IMR-90 (cell line): ENCODE measurements around the gene GSTT4. TPM values are rescaled to one million over a fixed set of nuclear protein-coding genes. Genes with fewer than 3 reads are reported as not detected.

Experiments used
- ATAC-seq: fragments of 200-7000 bp; cut with Tn5 transposase; 2 replicates; pipeline ENCODE4 v1.9.1; 2020; ENCODE audit warnings: low read depth, mild to moderate bottlenecking, moderate library complexity
- BruUV-seq: library from RNA; stranded (reverse); fragments of 400-500 nt; replicated peaks from 2 replicates; lab custom pipeline; 2021; lab: Mats Ljungman, UMichigan
- CTCF ChIA-PET: fragments of 300-600 bp; formaldehyde crosslinking; extraction: SDS; loops from one replicate; lab custom pipeline; 2021; ENCODE audit warnings: antibody characterized with exemption; lab: Yijun Ruan, JAX
- POLR2A ChIA-PET: fragments of 300-600 bp; sonication (Branson Sonifier 250); formaldehyde crosslinking; loops from one replicate; lab custom pipeline; 2022; ENCODE audit warnings: antibody characterized with exemption; ENCODE audit not compliant: unreplicated experiment; lab: Charles Lee
- DNase-seq: peaks from one replicate; pipeline ENCODE4 v3.0.0; 2013
- H2AFZ ChIP-seq: replicated peaks from 2 replicates; pipeline ENCODE3; 2013; ENCODE audit warnings: low read length, mild to moderate bottlenecking; ENCODE audit not compliant: poor library complexity
- H2AK5ac ChIP-seq: 2 replicates; pipeline ENCODE4 v1.6.1; 2013; ENCODE audit warnings: low read depth, low read length, inconsistent platforms
- H2AK9ac ChIP-seq: replicated peaks from 2 replicates; pipeline ENCODE3; 2013; ENCODE audit warnings: mild to moderate bottlenecking, low read depth, low read length, moderate library complexity; ENCODE audit not compliant: poor library complexity
- H2BK120ac ChIP-seq: 2 replicates; pipeline ENCODE4 v1.6.1; 2013; ENCODE audit warnings: low read depth, low read length, inconsistent platforms
- H2BK15ac ChIP-seq: 3 replicates; pipeline ENCODE4 v1.6.1; 2013; ENCODE audit warnings: low read depth, low read length, inconsistent platforms
- H2BK20ac ChIP-seq: 2 replicates; pipeline ENCODE4 v1.6.1; 2013; ENCODE audit warnings: low read depth, mild to moderate bottlenecking, inconsistent platforms, low read length, moderate library complexity
- H2BK5ac ChIP-seq: 2 replicates; pipeline ENCODE4 v1.6.1; 2013; ENCODE audit warnings: mild to moderate bottlenecking, low read depth, low read length, inconsistent platforms; ENCODE audit not compliant: poor library complexity, severe bottlenecking
- H3K14ac ChIP-seq: replicated peaks from 2 replicates; pipeline ENCODE4 v1.6.1; 2013; ENCODE audit warnings: low read depth, low read length, inconsistent platforms
- H3K18ac ChIP-seq: 2 replicates; pipeline ENCODE4 v1.6.1; 2013; ENCODE audit warnings: low read depth, low read length, control low read depth
- H3K23ac ChIP-seq: 2 replicates; pipeline ENCODE4 v1.6.1; 2013; ENCODE audit warnings: low read depth, low read length, inconsistent platforms
- H3K27ac ChIP-seq: 2 replicates; pipeline ENCODE4 v1.5.1; 2013; ENCODE audit warnings: mild to moderate bottlenecking, control low read depth, low read length; ENCODE audit not compliant: insufficient read depth
- H3K27me3 ChIP-seq: 2 replicates; pipeline ENCODE4 v1.6.1; 2013; ENCODE audit warnings: low read length; ENCODE audit not compliant: control insufficient read depth, insufficient read depth
- H3K36me3 ChIP-seq: 2 replicates; pipeline ENCODE4 v1.6.1; 2013; ENCODE audit warnings: low read length, mixed read lengths; ENCODE audit not compliant: control insufficient read depth, insufficient read depth
- H3K4ac ChIP-seq: 2 replicates; pipeline ENCODE4 v1.6.1; 2013; ENCODE audit warnings: low read depth, low read length, inconsistent platforms
- H3K4me1 ChIP-seq: 2 replicates; pipeline ENCODE4 v1.6.1; 2013; ENCODE audit warnings: low read length, mixed read lengths; ENCODE audit not compliant: control insufficient read depth, insufficient read depth
- H3K4me2 ChIP-seq: 2 replicates; pipeline ENCODE4 v1.6.1; 2013; ENCODE audit warnings: low read depth, mild to moderate bottlenecking, control low read depth, low read length, moderate library complexity
- H3K4me3 ChIP-seq: 2 replicates; pipeline ENCODE4 v1.5.1; 2013; ENCODE audit warnings: low read depth, mild to moderate bottlenecking, control low read depth, low read length, moderate library complexity; ENCODE audit not compliant: insufficient read depth
- H3K56ac ChIP-seq: 2 replicates; pipeline ENCODE4 v1.6.1; 2013; ENCODE audit warnings: low read length, inconsistent platforms; ENCODE audit not compliant: insufficient read depth; ENCODE audit errors: extremely low read depth
- H3K79me1 ChIP-seq, 2 experiments: 2 replicates each; pipeline ENCODE4 v1.6.1; 2013; ENCODE audit warnings: low read length in 2 of 2, inconsistent platforms in 1 of 2, low read depth in 1 of 2
- H3K9ac ChIP-seq: 2 replicates; pipeline ENCODE4 v1.6.1; 2013; ENCODE audit warnings: low read depth, low read length, control low read depth
- H3K9me1 ChIP-seq: 2 replicates; pipeline ENCODE4 v1.6.1; 2013; ENCODE audit warnings: low read length, inconsistent platforms; ENCODE audit not compliant: insufficient read depth
- H3K9me3 ChIP-seq: 2 replicates; pipeline ENCODE4 v1.6.1; 2013; ENCODE audit warnings: low read length; ENCODE audit not compliant: control insufficient read depth, insufficient read depth
- H4K20me1 ChIP-seq: 2 replicates; pipeline ENCODE4 v1.6.1; 2013; ENCODE audit warnings: low read length, inconsistent platforms; ENCODE audit not compliant: insufficient read depth
- H4K5ac ChIP-seq: 2 replicates; pipeline ENCODE4 v1.6.1; 2013; ENCODE audit warnings: mild to moderate bottlenecking, low read depth, low read length, control low read depth
- H4K8ac ChIP-seq, 2 experiments: 2 replicates each; pipeline ENCODE4 v1.6.1; 2013; ENCODE audit warnings: low read depth in 2 of 2, low read length in 2 of 2, control low read depth in 1 of 2, inconsistent platforms in 1 of 2
- H4K91ac ChIP-seq: 2 replicates; pipeline ENCODE4 v1.6.1; 2013; ENCODE audit warnings: low read depth, low read length, inconsistent platforms; ENCODE audit not compliant: insufficient read depth
- BHLHE40 ChIP-seq: fragments of 150-350 bp; IDR thresholded peaks from 2 replicates; pipeline ENCODE4 v1.6.1; 2016; ENCODE audit warnings: mild to moderate bottlenecking, low read depth, low read length
- CEBPB ChIP-seq: IDR thresholded peaks from 2 replicates; pipeline ENCODE4 v1.6.1; 2012; ENCODE audit warnings: low read depth, low read length, improper control_type of control experiment
- MAFK ChIP-seq: IDR thresholded peaks from 2 replicates; pipeline ENCODE4 v1.6.1; 2012; ENCODE audit warnings: low read depth, low read length, improper control_type of control experiment
- RFX5 ChIP-seq: IDR thresholded peaks from 2 replicates; pipeline ENCODE4 v1.8.0; 2012; ENCODE audit warnings: low read depth, mild to moderate bottlenecking, low read length, moderate library complexity
- dilution Hi-C: fragments of 300-500 bp; cut with HindIII; formaldehyde crosslinking; loops from one replicate; pipeline ENCODE4 v1.14.3; 2018; ENCODE audit warnings: low sequenced_read_pairs; ENCODE audit not compliant: unreplicated experiment
- in situ Hi-C: fragments of 300-500 bp; cut with MboI; formaldehyde crosslinking; loops from 3 replicates; pipeline ENCODE4 v1.14.3; 2019; ENCODE audit warnings: low sequenced_read_pairs, inconsistent platforms, mixed read lengths
- intact Hi-C: fragments of 100-400 bp; cut with micrococcal nuclease; formaldehyde crosslinking; loops from 2 replicates; pipeline ENCODE4 v1.10.0; 2022
- polyA plus RNA-seq, 3 experiments: library from polyadenylated mRNA; depleted of rRNA; stranded (reverse); fragments of >200 nt; gene quantifications; 2 replicates each; pipeline ENCODE4 v1.2.3, GENCODE V29; 2012; ENCODE audit warnings: low replicate concordance in 1 of 3
- total RNA-seq: library from RNA; depleted of rRNA; stranded (reverse); fragments of >200 nt; gene quantifications from 2 replicates; pipeline ENCODE4 v1.2.3, GENCODE V29; 2012
- TF ChIP-seq, protein P1 (sequence below): fragments of 150-350 bp; IDR thresholded peaks from 2 replicates; pipeline ENCODE4 v1.6.1; 2017; ENCODE audit warnings: mild to moderate bottlenecking, antibody characterized with exemption, low read length, low read depth

The GSTT4 gene
- total and polyA plus RNA-seq, 2 of the 4 experiments (the other 2 are of a cell fraction), result not detected

DNA sequence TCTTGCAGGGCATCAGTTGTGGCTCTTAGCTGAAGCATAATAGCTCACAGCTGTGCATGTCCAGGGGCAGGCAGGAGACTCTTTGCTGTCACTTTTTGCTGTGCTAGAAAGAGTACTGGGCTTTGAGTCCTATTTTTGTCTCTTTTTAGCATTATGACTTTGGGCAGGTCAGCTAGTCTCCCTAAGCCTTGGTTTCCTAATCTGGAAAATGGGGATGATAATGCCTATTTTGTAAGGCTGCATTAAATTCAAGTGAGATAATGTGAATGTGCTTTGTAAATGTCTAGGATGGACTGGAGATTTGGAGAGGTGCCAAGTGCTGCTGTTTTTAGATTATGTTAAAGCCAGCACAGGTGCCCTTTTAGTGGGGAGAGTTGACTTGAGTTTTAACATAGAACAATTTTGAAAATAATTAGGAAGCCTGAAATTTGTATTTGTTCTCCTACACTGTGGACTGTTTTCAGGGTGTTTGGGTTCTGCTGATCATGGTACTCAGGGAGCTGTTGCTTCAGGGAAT lies 25.0 kb upstream of the GSTT4 start:
- Histone ChIP-seq H2AK5ac (no peak overlapping the region), H2AFZ (no peak overlapping the region), H3K18ac (no peak overlapping the region), H3K79me1 (peaks cover 50 to 67% of the 10 kb centered on the region in 2 experiments), H2AK9ac (no peak overlapping the region), H3K4ac (no peak overlapping the region), H4K20me1 (peaks cover 29% of the 10 kb centered on the region), H3K9me1 (peaks cover 8% of the 10 kb centered on the region; the same call in 1 of the 2 replicates), H2BK20ac (no peak overlapping the region), H2BK15ac (no peak overlapping the region), H3K14ac (no peak overlapping the region), H4K8ac (no peak overlapping the region), H3K36me3 (peaks cover 3% of the 10 kb centered on the region; the same call in 1 of the 2 replicates), H2BK120ac (no peak overlapping the region), H3K23ac (no peak overlapping the region), H2BK5ac (no peak overlapping the region), H3K4me2 (no peak overlapping the region), H4K5ac (no peak overlapping the region), H3K4me1 (no peaks in the 10 kb centered on the region), H3K27ac (no peak overlapping the region), H4K91ac (no peak overlapping the region), H3K9me3 (no peaks in the 10 kb centered on the region), H3K9ac (no peak overlapping the region), H3K56ac (no peak overlapping the region), H3K27me3 (no peaks in the 10 kb centered on the region), H3K4me3 (no peak overlapping the region)
- intact Hi-C loops (no loop called here), in situ Hi-C loops (no loop called here), dilution Hi-C loops (no loop called here)
- BruUV-seq, result no TSS peak
- ChIA-PET POLR2A (no interaction called here), CTCF (interaction anchor here (0.7 kb wide), 1 partner anchor 60 kb away, joined by 3 read pairs; no protein-coding TSS in a partner anchor)
- ATAC-seq, result no peak
- TF ChIP-seq CEBPB, result no peak
- TF ChIP-seq BHLHE40, result no peak
- TF ChIP-seq, protein P1, sequence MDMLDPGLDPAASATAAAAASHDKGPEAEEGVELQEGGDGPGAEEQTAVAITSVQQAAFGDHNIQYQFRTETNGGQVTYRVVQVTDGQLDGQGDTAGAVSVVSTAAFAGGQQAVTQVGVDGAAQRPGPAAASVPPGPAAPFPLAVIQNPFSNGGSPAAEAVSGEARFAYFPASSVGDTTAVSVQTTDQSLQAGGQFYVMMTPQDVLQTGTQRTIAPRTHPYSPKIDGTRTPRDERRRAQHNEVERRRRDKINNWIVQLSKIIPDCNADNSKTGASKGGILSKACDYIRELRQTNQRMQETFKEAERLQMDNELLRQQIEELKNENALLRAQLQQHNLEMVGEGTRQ, result no peak
- no peak for TF ChIP-seq MAFK
- TF ChIP-seq RFX5, result no peak
- no peak for DNase-seq
